ENCODE measurements around the gene TAF8.

TAF8 gene

GRCh38 chr6:42128460-42129359 lies 78.4 kb downstream of the TAF8 start:
- DNase-seq, result no peak

- no peak for DNase-seq
Observed at GRCh38 chr6:42129360-42129676, 79.0 kb downstream of the TAF8 start.

GRCh38 chr6:42131531-42131930 lies 81.2 kb downstream of the TAF8 start:
- DNase-seq, result no peak

GRCh38 chr6:42133926-42134325 lies 83.6 kb downstream of the TAF8 start:
- no peak for DNase-seq

GRCh38 chr6:42135161-42135560 lies 84.8 kb downstream of the TAF8 start:
- no peak for DNase-seq

- DNase-seq, result no peak
Observed at GRCh38 chr6:42135722-42136121, 85.4 kb downstream of the TAF8 start.

- DNase-seq, result peak; percentile 63
Observed at GRCh38 chr6:42136508-42137193, 86.3 kb downstream of the TAF8 start.
